Retina (tissue), 1 donor: ENCODE results near the gene HDAC4.

Experiments used
- DNase-seq: peaks from one replicate; pipeline ENCODE4 v3.0.0-alpha.2; 2016

Gene HDAC4

DNA sequence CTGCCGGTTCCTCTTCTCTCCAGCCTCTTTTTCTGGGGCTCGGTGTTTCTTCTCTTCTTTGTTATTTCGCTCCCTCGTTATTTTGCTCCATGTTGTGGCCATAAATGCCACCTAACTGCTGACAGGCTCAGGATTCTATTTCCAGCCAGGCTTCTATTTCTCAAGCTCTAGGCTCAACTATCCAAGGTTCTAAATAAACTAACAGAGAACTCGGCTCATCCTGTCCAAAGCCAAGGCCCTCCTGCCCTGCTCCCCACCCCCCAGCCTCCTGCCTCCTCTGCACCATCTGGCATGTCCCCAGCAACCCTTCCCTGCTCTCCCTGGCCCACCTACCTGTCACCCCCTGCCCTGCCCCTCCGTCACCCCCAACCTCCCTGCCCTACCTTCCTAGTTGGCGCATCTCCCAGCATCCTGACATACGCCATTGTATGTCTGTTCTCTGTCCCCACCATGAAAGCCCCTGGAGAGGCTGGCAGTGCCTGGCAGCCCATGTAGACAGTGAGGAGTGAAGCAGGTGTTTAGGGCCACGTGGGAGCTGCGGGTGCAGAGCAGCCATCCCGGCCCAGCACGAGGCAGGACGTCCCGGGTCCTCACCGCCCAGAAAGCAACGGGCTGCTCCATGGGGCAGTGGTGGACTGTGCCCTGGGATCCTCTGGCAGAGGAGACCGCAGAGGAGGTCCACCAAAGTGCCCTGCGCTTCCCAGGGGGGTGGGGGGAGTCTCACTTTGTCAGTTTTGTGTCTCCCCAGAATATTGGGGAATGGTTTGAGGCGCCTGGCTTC lies 366.1 kb downstream of the HDAC4 start:
- DNase-seq, result no peak

DNA sequence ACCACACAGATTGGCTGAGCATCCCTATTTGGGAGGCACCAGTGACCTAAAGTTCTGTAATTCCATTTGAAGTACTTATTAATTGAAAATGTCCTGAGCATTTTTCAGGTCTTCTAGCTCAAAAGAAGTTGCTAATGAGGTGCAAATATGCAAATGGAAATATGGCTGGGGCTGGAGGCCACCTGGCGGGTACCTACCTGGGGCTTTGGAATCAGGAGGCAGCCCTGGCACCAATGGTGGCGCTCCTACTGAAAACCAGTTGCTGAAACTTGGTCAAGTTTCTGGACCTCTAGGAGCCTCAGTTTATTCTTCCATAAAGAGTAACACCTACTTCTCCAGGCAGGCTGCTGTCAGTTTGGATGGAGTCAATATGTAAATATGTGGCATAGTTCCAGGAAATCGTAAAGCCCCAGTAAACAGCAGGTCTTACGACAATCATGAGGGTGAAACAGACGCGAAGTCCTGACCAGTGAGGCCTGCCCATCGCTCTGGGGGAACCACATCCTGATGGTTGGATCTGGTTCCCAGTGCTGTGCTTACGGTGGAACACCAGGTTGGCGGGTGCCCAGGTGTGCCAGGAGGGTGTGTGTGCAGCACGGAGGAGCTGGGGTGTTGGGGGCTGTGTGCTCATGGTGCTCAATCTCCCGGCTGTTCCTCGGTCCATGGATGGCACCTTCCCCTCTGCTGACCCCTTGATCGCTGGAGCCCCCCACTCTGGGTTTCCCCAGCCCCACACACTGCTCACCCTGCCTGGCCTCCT lies 366.8 kb downstream of the HDAC4 start:
- no peak for DNase-seq

GRCh38 chr2:239029958-239030357 lies 370.9 kb downstream of the HDAC4 start:
- no peak for DNase-seq

DNA sequence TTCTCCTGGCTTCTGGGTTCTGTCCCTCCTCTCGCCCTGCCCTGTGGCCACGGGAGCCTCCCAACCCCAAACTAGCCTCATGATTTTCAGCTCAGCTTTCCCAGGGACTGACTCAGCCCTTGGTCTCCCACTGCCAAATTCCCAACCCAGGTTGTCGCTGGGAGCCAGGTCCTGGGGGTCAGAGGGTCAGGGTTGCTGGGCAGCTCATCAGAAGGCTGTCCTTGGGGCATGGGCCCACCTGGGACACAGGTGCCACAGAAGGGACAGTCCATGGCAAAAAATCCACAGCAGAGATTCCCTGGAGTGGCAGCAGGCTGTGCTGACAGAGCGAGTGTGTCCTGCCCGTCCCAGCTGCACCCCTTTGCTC lies 372.6 kb downstream of the HDAC4 start:
- no peak for DNase-seq

- no peak for DNase-seq
These were observed 373.2 kb downstream of the HDAC4 start for GRCh38 chr2:239027391-239028252.

GRCh38 chr2:239026711-239027361 lies 374.0 kb downstream of the HDAC4 start:
- no peak for DNase-seq

- no peak for DNase-seq
These were observed 374.8 kb downstream of the HDAC4 start for GRCh38 chr2:239025951-239026461.

DNA sequence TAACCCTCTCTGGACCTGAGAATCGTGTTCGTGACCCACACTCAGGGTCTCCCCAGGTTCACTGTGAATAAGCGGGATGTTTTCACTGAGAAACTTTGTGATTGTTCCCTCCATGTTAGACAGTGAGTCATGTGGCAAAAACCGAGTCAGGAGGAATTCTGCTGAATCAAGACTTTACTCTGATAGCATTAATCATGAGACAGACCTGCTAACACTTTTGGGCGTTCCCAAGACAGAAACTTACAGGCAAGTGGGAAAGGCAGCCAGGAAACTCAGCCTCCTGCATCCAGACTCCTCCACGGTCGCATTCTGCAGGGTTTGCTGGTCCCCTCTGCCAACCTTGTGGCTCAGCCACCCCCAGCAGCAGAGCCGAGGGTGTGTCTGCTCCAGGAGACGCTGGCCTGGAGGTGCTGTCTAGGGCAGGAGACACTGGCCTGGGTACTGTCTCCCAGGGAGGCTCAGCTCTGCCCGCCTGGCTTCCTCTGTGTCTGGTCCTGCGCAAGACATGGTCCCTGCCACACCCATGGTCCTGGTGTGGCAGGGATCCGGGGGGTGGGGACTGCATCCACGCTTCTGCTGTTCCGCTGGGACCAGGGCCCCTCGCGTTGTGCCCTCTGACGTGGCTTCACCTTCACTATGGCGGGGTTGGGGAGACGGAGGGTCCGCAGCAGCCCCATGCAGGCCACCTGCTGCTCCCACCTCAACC lies 375.6 kb downstream of the HDAC4 start:
- DNase-seq, result no peak

GRCh38 chr2:239024226-239024625 lies 376.6 kb downstream of the HDAC4 start:
- no peak for DNase-seq

- DNase-seq, result no peak
These were observed 378.2 kb downstream of the HDAC4 start for GRCh38 chr2:239022437-239023260.

DNA sequence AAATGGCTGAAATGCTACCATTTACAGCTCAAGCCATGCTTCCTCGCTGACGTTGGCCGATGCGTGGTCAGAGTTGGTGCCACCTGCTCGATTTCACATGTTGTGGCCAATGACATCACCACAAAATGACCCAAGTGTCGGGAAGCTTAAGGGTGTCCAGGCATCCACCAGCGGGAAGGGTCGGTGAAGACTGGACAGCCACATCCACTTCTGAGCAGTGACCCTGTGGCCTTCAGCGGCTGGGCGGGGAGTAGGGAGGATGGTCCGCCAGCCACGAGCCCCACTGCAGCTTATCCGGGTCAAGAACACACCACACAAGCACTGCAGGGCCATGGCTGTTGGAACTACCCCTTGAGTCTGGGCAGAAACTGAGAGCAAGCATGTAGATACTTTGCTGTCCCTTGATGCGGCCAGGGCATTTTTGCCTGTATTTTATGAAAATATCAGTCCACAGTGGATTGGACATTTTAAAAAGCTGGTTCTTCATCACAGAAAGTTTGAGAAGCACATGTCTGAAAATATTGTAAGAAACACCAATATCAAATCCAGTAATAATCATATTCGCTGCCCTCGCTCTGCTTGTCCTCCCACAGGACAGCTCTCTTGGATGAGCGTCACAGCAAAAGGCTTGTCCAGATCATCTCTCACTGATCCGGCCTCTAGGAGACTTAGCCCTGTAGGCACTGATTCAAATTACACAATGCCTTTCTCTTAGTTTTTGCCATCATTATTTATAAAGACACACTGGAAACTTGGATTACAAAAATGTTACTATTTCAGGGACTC lies 379.0 kb downstream of the HDAC4 start:
- no peak for DNase-seq

GRCh38 chr2:239021224-239021623 lies 379.6 kb downstream of the HDAC4 start:
- no peak for DNase-seq

GRCh38 chr2:239020541-239021041 lies 380.2 kb downstream of the HDAC4 start:
- DNase-seq, result no peak

DNA sequence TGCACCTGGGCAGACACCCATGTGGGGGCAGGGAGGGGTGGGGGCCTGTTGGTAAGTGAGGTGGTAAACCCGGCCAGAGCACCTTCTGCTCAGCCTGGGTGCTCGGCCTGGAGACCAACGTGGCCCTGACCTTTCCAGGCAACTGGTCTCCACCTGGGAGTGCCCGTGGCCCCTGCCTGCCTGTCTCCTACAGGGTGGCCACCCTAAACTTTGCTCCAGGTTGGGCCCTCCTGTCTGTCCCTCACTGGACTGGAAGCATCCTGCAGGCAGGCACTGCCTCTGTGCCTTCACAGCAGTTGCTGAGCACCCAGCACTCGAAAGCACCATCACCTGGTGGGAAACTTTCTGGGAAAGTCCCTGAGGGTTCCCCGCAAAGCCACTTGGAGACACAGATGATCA lies 381.6 kb downstream of the HDAC4 start:
- DNase-seq, result no peak

DNA sequence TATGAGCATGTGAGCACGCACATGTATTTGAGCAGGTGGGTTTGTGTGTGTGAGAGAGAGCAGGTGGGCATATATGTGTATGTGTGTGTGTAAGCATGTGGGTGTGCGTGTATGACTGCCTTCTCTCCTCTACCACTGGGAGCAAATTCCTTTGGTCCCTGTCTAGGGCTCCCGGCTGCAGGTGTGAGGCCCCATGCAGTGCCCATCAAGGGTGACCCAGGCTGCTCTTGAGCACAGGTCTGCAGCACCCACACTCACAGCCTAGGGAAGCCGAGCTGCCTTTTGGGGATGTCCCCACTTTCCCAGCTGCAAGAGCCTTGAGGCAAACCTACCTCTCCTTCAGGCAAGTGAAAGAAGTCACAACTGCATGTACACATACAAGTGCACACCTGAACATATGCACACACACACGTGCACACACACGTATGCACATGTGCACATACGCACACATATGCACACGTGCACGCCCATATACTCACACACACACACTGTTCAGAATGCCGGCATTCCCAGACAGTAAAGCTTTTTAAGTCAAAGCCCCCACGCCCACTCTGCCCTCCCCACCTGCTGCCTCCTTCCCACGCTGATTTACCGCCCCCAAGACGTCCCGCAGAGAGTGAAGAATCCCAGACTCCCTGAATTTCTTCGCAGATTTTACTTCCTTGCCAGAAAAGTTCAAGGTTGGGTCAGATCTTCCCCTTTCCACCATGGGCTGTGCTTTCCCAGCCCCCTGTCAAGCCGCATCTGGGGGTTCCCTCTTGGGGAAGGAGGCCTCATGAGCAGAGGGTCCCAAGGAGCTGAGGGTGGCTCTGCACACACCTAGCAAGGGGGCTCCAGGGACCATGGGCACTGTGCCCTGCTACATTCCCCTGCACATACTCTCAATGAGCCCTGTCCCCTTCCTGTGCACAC lies 382.3 kb downstream of the HDAC4 start:
- DNase-seq, result no peak

DNA sequence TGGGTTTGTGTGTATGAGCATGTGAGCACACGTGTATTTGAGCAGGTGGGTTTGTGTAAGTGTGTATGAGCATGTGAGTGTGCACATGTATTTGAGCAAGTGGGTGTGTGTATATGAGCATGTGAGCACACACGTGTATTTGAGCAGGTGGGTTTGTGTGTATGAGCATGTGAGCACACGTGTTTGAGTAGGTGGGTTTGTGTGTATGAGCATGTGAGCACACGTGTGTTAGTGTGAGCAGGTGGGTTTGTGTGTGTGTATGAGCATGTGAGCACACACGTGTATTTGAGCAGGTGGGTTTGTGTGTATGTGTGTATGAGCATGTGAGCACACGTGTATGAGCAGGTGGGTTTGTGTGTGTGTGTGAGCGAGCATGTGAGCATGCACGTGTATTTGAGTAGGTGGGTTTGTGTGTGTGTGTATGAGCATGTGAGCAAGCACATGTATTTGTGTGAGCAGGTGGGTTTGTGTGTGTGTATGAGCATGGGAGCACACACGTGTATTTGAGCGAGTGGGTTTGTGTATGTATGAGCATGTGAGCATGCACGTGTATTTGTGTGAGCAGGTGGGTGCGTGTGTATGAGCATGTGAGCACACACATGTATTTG lies 383.2 kb downstream of the HDAC4 start:
- DNase-seq, result no peak

DNA sequence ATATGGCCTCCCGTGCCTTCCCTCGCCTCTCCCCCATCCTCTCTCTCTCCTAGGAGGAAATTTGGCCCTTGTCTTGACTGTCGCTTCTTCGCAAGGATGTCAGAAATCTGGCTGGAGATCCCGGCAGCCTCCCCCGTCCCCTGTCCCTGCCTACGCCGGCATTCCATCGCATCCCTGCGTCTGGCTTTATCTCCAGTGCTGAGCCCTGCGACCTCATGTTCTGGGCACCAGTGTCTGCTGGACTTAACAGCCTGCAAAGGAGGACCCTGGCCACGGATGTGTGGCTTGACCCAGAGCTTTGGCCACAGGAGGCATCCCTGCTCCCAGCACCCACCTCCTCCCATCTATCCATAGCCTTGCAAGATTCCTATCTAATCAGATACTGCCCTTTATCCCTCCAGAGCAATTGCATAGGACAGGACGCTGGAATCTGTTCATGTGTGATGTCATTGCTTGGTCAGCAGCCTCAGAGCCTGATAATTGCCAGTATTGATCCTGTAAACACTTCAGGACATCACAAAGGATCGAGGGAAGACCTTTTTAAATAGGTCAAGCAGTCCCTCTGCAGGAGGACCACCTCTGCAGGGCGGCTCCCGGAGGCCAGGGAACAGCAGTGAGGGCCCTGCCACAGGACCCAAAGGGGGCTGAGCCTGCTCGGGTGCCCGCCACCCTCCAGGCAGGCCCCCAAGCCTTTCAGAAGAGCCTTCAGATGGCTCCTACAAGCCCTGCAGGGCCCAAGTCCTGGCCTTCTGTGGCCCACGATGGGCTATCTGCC lies 384.7 kb downstream of the HDAC4 start:
- DNase-seq, result no peak
